Stimulated activated CD8-positive, alpha-beta memory T cell treated with anti-CD3 and anti-CD28 coated beads, Interleukin-15, amount 100 ng/mL, for 1 hour (primary cell): ENCODE results near the gene HDAC9.

ENCODE experiments used
- DNase-seq: peaks from one replicate; pipeline ENCODE4 v3.0.0-alpha.2; 2020; ENCODE audit warnings: low read depth

Gene HDAC9

GRCh38 chr7:18495412-18496340, at the start of gene HDAC9:
Gene HDAC9, plus strand, starts transcription at chr7:18495749. Its CDS starts 554 bp downstream, at chr7:18496303.
- DNase-seq, result no peak

GRCh38 chr7:18445916-18446520, 49.5 kb upstream of the HDAC9 start:
- no peak for DNase-seq

- no peak for DNase-seq
These were observed 45.5 kb upstream of the HDAC9 start for GRCh38 chr7:18450019-18450418.

GRCh38 chr7:18455606-18456005, 39.9 kb upstream of the HDAC9 start:
- DNase-seq, result no peak

GRCh38 chr7:18457832-18458231, 37.7 kb upstream of the HDAC9 start:
- no peak for DNase-seq

- no peak for DNase-seq
These were observed 36.7 kb upstream of the HDAC9 start for GRCh38 chr7:18458830-18459229.

- no peak for DNase-seq
These were observed 35.9 kb upstream of the HDAC9 start for GRCh38 chr7:18459484-18460245.

GRCh38 chr7:18461785-18462467, 33.6 kb upstream of the HDAC9 start:
- no peak for DNase-seq

GRCh38 chr7:18464830-18465229, 30.7 kb upstream of the HDAC9 start:
- no peak for DNase-seq

- no peak for DNase-seq
These were observed 28.5 kb upstream of the HDAC9 start for GRCh38 chr7:18467011-18467410.

GRCh38 chr7:18468795-18469194, 26.8 kb upstream of the HDAC9 start:
- no peak for DNase-seq

GRCh38 chr7:18469316-18469715, 26.2 kb upstream of the HDAC9 start:
- DNase-seq, result no peak

- DNase-seq, result no peak
These were observed 23.9 kb upstream of the HDAC9 start for GRCh38 chr7:18471476-18472160.

- DNase-seq, result no peak
These were observed 23.4 kb upstream of the HDAC9 start for GRCh38 chr7:18472161-18472483.

GRCh38 chr7:18473119-18473518, 22.4 kb upstream of the HDAC9 start:
- DNase-seq, result no peak

GRCh38 chr7:18474944-18475343, 20.6 kb upstream of the HDAC9 start:
- DNase-seq, result no peak

- no peak for DNase-seq
These were observed 20.1 kb upstream of the HDAC9 start for GRCh38 chr7:18475488-18475887.

- no peak for DNase-seq
These were observed 13.8 kb upstream of the HDAC9 start for GRCh38 chr7:18481776-18482175.

- DNase-seq, result no peak
These were observed 7.5 kb upstream of the HDAC9 start for GRCh38 chr7:18488049-18488448.

- no peak for DNase-seq
These were observed 5.9 kb upstream of the HDAC9 start for GRCh38 chr7:18489624-18490023.

- DNase-seq, result no peak
These were observed 3.7 kb upstream of the HDAC9 start for GRCh38 chr7:18491871-18492270.

- DNase-seq, result no peak
These were observed 1.1 kb upstream of the HDAC9 start for GRCh38 chr7:18494406-18494805.
